CD4-positive, alpha-beta T cell treated with Interleukin-10 for 1 hour (primary cell): Measurements from ENCODE around the gene RYR2.

Source experiments
- DNase-seq: peaks from one replicate; pipeline ENCODE4 v3.0.0-alpha.2; 2020

The RYR2 gene

GRCh38 chr1:237690656-237691055 is 648.7 kb downstream of the RYR2 start:
- no peak for DNase-seq

GRCh38 chr1:237692255-237692654 is 650.3 kb downstream of the RYR2 start:
- DNase-seq, result no peak

- DNase-seq, result no peak
Measured at GRCh38 chr1:237695878-237696277, 653.9 kb downstream of the RYR2 start.

DNA sequence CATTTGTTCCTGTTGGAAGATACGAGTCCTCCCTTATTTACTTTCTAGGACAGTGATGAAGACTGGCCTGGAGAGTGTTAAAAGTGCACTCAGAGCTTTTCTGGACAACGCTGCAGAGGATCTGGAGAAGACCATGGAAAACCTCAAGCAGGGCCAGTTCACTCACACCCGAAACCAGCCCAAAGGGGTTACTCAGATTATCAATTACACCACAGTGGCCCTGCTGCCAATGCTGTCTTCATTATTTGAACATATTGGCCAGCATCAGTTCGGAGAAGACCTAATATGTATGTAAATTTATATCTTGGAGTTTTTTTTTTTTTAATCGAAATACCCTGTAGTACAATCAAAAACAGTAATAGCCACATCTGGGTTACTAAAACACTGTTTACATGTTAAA is 658.2 kb downstream of the RYR2 start:
- no peak for DNase-seq

GRCh38 chr1:237701534-237701933 is 659.5 kb downstream of the RYR2 start:
- no peak for DNase-seq

DNA sequence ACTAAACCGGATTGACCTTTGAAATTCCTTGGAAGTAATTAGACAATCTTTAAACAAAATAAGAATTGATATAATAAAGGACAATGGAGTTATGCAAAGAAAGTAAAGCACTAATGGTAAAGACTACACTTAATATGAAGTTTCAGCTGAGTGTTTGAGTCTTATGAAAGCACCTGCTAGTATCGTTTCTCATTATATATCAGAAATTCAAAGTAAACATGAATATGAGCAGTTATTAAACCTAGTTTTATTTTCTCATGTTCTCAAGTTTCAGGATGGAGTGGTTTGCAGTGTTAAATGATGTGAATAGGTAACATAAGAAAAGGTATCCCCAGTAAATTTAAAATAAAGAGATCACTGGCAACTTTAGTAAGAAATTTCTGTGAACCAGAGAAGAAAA is 660.2 kb downstream of the RYR2 start:
- DNase-seq, result no peak

GRCh38 chr1:237705462-237705861 is 663.5 kb downstream of the RYR2 start:
- DNase-seq, result no peak

- no peak for DNase-seq
Measured at GRCh38 chr1:237709355-237709754, 667.4 kb downstream of the RYR2 start.

DNA sequence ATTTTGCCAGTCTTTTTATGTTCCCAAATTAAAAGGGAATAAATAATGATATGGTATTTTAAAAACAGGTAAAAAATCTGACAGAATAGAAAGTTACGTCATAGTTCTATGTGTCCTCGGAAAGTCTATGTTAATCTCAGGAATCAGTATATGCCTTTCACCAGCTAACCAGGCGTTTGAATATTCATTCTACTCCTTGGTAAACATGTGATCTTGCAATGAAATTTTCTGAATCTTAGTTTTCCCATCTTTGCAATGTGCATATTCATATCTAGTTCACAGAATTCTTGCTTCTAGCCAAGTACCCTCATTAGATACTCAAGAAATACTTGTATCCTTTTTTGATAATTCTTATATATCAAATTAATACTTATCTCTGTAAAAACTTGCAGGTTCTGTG is 669.3 kb downstream of the RYR2 start:
- DNase-seq, result no peak

- no peak for DNase-seq
Measured at GRCh38 chr1:237712082-237712481, 670.1 kb downstream of the RYR2 start.

DNA sequence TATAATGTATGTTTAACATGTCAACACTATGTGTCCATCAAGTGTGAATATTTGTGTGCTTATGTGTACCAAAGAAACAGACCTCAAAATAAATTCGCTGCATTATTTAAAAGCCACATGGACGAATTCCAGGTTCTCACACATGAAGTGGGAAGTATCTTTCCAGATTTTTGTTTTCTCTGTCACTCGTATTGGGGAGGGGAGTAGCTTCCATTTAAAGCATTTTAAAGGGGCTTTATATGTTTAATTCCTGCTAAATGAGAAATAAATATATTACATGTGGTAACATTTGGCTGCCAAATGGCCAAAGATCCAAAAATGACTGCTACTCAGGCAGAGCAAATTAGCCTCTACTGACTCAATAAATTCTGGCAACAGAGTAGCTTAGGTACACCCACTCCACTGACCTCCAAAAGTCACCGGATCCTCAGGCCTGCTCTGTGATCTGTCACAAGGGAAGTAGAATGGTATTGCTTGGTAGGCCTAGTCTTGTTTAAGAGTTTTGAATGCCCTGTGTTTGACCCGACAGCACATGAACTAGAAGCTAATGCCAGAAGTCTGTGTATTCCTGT is 670.7 kb downstream of the RYR2 start:
- DNase-seq, result no peak

DNA sequence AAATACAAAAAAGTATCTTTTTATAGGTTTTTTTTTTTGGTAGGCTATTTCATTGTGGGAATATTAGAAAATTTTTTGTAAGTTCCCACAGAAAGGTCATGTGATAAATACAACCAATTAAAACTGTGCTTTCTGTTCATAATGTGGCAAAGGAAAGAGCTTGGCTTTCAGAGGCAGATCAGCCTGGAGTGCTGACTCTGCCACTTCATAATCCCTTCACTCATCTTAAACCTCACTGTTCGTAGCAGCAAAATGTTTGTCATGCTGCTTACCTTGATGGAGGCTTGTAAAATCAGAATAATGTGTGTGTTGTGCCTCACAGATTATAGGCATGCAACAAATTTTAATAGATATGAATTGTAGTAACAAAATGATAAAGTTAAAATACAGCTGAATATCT is 671.9 kb downstream of the RYR2 start:
- no peak for DNase-seq

DNA sequence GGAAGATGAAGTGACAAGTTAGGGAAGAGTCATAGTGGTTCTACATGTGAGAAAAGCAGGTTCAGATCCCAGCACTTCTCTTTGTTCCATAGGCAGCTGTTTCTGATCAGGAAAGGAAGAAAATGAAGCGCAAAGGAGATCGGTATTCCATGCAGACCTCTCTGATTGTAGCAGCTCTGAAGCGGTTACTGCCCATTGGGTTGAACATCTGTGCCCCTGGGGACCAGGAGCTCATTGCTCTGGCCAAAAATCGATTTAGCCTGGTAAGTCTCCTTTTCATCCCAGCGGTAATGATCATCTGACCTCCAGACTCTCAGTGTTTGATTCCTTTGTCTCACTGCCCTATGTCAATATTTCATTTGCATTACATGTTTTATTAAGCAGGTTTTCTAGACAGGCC is 675.1 kb downstream of the RYR2 start:
- DNase-seq, result no peak

GRCh38 chr1:237730826-237731350 is 688.9 kb downstream of the RYR2 start:
- DNase-seq, result no peak

GRCh38 chr1:237732657-237733056 is 690.7 kb downstream of the RYR2 start:
- no peak for DNase-seq

- DNase-seq, result peak; percentile 67
Measured at GRCh38 chr1:237736372-237737029, 694.5 kb downstream of the RYR2 start.

- no peak for DNase-seq
Measured at GRCh38 chr1:237737448-237737847, 695.5 kb downstream of the RYR2 start.

DNA sequence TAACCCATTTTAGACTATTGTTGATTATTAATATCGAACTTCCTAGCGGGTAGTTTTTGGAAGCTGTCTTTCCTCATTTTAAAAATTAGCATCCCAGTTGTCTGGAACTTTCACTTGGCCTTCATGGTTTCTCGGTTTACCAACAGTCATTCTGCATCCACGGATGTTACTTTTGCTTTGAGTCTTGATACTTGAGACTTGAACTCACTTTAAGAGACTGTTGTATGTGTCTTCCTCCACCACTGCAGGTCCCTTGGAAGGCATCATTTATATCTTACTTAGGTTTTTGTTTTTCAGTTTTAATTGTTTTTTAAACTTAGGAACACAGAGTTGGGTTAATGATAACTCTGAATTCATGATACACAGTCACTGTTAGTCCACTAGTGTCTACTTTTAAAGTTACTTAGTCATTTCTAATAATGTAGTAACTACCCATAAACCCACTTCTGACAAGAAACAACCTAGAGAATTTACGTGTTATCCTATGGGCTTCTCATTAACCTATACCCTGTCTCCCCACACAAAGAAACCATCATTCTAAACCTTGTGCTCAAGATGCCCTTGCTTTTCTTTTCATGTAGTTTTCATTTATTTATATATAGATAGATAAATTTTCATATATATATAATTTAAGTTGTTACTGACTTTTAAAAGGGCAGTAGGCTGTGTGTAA is 696.1 kb downstream of the RYR2 start:
- no peak for DNase-seq

GRCh38 chr1:237740846-237741245 is 698.9 kb downstream of the RYR2 start:
- DNase-seq, result no peak

GRCh38 chr1:237745545-237745944 is 703.6 kb downstream of the RYR2 start:
- no peak for DNase-seq

DNA sequence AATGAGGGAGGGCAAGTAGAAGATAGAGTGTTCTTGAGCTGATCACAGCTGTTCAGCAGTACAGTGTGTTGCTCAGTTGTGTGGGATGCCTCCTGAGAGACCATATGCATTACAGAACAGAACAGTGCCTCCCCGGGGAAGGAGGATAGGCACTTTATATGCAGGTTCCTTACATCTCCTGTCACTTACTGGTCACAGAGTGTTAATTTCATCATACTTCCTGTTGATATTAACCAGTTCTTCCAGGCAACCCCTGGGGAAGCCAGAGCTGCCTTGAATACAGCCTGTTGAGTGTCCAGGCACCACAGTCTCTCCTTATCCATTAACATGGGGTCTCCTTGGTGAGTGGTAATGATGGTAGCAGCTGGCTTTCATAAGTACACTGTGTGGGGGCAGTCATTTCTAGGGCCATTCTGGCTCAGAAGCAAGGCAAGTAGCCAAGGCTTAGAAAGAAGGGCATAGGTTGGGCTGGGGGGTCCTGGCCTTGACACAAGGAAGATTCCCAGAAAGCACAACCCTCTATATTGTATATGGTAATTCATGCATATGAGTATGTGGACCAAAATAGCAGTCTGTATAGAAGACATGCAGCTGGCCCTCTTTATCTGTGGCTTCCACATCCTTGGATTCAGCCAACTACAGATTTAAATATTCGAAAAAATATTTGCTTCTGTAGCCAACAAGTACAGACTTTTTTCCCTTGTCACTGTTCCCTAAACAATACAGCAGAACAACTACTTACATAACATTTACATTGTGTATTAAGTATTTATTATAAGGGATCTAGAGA is 706.4 kb downstream of the RYR2 start:
- DNase-seq, result no peak

DNA sequence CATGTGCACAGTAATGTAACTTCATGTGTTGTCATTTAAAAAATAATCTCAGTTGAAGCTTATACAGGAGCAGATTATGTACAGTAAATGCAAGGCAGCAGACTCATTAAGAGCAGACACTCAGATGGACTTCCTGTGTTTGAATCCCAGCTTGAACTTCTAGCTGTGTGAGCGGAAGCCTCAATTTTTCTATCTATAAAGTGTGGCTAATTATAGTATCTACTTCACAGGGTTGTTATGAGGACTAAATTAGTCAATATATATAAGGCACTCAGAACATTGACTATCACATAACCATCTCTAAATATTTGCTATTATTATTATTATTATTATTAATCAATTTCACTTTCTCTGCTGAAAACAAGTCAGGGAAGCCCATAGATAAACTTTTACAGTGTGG is 707.1 kb downstream of the RYR2 start:
- no peak for DNase-seq

- DNase-seq, result no peak
Measured at GRCh38 chr1:237751090-237751489, 709.1 kb downstream of the RYR2 start.

- no peak for DNase-seq
Measured at GRCh38 chr1:237754627-237755026, 712.6 kb downstream of the RYR2 start.
